Epithelial cell of esophagus (primary cell): ENCODE measurements around the gene TGFB2.

Experiments used
- DNase-seq: peaks from one replicate; pipeline ENCODE4 v3.0.0; 2010; ENCODE audit warnings: low read depth
- H3K4me3 ChIP-seq: 2 replicates; pipeline ENCODE4 v1.5.1; 2011; ENCODE audit warnings: mild to moderate bottlenecking, low read length, control low read depth
- CTCF ChIP-seq: IDR thresholded peaks from 2 replicates; pipeline ENCODE4 v1.5.1; 2011; ENCODE audit warnings: low read depth, mild to moderate bottlenecking, low read length, control low read depth, inconsistent platforms; ENCODE audit not compliant: insufficient read depth; ENCODE audit errors: missing control alignments

TGFB2 gene

GRCh38 chr1:218413179-218413578 is 68.0 kb downstream of the TGFB2 start:
- TF ChIP-seq CTCF: no peak
- H3K4me3 ChIP-seq: no peak overlapping the region
- DNase-seq: no peak

GRCh38 chr1:218414060-218414728 is 69.1 kb downstream of the TGFB2 start:
- TF ChIP-seq CTCF: no peak
- no peak for DNase-seq
- no peak overlapping the region for H3K4me3 ChIP-seq

- TF ChIP-seq CTCF: no peak
- no peak overlapping the region for H3K4me3 ChIP-seq
- DNase-seq: no peak
These were observed 70.6 kb downstream of the TGFB2 start for GRCh38 chr1:218415726-218416125.

GRCh38 chr1:218421531-218421930 is 76.4 kb downstream of the TGFB2 start:
- peak; percentile 58 for DNase-seq
- TF ChIP-seq CTCF: no peak

GRCh38 chr1:218424502-218424901 is 79.4 kb downstream of the TGFB2 start:
- no peak for DNase-seq
- TF ChIP-seq CTCF: no peak
- H3K4me3 ChIP-seq: no peak overlapping the region

More at GRCh38 chr1:218421531-218421930, 76.4 kb downstream of the TGFB2 start:
- no peak overlapping the region for H3K4me3 ChIP-seq

GRCh38 chr1:218425647-218426342 is 80.7 kb downstream of the TGFB2 start:
- peak; percentile 91 for DNase-seq
- no peak for TF ChIP-seq CTCF
- H3K4me3 ChIP-seq: no peak overlapping the region

GRCh38 chr1:218426343-218426657 is 81.2 kb downstream of the TGFB2 start:
- DNase-seq: peak; percentile 70
- no peak for TF ChIP-seq CTCF
- no peak overlapping the region for H3K4me3 ChIP-seq
